ENCODE data around the gene ARMC8.

DNA sequence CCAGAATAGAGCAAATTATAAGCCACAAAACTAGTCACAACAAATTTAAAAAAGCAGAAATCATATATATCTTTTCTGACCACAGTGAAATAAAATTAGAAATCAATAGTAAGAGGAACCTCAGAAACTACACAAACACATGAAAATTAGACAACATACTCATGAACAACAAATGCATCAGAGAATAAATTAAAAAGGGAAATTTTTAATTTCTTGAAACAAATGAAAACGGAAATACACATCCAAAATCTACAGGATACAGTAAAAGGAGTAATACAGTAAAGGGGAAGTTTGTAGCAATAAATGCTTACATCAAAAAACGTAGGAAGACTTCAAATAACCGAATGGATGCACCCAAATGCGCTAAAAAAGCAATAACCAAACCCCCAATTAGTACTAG, 123.4 kb downstream of the ARMC8 start:
- TF ChIP-seq, protein P1, sequence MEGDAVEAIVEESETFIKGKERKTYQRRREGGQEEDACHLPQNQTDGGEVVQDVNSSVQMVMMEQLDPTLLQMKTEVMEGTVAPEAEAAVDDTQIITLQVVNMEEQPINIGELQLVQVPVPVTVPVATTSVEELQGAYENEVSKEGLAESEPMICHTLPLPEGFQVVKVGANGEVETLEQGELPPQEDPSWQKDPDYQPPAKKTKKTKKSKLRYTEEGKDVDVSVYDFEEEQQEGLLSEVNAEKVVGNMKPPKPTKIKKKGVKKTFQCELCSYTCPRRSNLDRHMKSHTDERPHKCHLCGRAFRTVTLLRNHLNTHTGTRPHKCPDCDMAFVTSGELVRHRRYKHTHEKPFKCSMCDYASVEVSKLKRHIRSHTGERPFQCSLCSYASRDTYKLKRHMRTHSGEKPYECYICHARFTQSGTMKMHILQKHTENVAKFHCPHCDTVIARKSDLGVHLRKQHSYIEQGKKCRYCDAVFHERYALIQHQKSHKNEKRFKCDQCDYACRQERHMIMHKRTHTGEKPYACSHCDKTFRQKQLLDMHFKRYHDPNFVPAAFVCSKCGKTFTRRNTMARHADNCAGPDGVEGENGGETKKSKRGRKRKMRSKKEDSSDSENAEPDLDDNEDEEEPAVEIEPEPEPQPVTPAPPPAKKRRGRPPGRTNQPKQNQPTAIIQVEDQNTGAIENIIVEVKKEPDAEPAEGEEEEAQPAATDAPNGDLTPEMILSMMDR (IDR thresholded peaks at IDR 0.05 in 8 of 11, conservative IDR thresholded peaks at IDR 0.05 in 3 of 11) = no peak
- TF ChIP-seq POLR2AphosphoS5 (IDR thresholded peaks at IDR 0.05) (no peak), POLR2A (IDR thresholded peaks at IDR 0.05) (no peak)

All from spleen (tissue), 7 donors.